Astrocyte of the spinal cord (primary cell): Measurements from ENCODE around the gene TXNRD2.

Source experiments
- DNase-seq: peaks from one replicate; pipeline ENCODE4 v3.0.0; 2011; ENCODE audit warnings: low read depth, low spot score
- H3K4me3 ChIP-seq: 2 replicates; pipeline ENCODE4 v1.5.1; 2011; ENCODE audit warnings: low read depth, mild to moderate bottlenecking, low read length, moderate library complexity
- CTCF ChIP-seq: IDR thresholded peaks from 2 replicates; pipeline ENCODE4 v1.5.1; 2012; ENCODE audit warnings: low read depth, mild to moderate bottlenecking, low read length, inconsistent platforms
- in situ Hi-C: cut with HindIII; loops from 2 replicates; pipeline ENCODE4 v1.10.0; 2017; ENCODE audit warnings: low sequenced_read_pairs

Gene TXNRD2

GRCh38 chr22:19974268-19974861, 32.7 kb upstream of the TXNRD2 start:
- in situ Hi-C loops, result no loop called here
- peak; percentile 77 for DNase-seq
- no peak for TF ChIP-seq CTCF
- no peak overlapping the region for H3K4me3 ChIP-seq

GRCh38 chr22:19973551-19974267, 32.1 kb upstream of the TXNRD2 start:
- no peak for TF ChIP-seq CTCF
- in situ Hi-C loops, result no loop called here
- no peak overlapping the region for H3K4me3 ChIP-seq
- DNase-seq, result no peak

GRCh38 chr22:19972652-19973550, 31.3 kb upstream of the TXNRD2 start:
- DNase-seq, result no peak
- in situ Hi-C loops, result no loop called here
- H3K4me3 ChIP-seq, result no peak overlapping the region
- TF ChIP-seq CTCF, result no peak

GRCh38 chr22:19972251-19972650, 30.6 kb upstream of the TXNRD2 start:
- in situ Hi-C loops, result no loop called here
- no peak overlapping the region for H3K4me3 ChIP-seq
- TF ChIP-seq CTCF, result no peak
- DNase-seq, result no peak

GRCh38 chr22:19971276-19972124, 29.9 kb upstream of the TXNRD2 start:
- DNase-seq, result no peak
- H3K4me3 ChIP-seq, result no peak overlapping the region
- no peak for TF ChIP-seq CTCF
- in situ Hi-C loops, result no loop called here
